ENCODE data around the gene USP48. TPM values are rescaled to one million over a fixed set of nuclear protein-coding genes. Genes with fewer than 3 reads are reported as not detected.
"Not testable (repeated sequence)": the region's sequence is repeated elsewhere in the genome, so short reads cannot be mapped to it uniquely, and the experiment has no call there.

The USP48 gene
- total RNA-seq, 1 experiment from 2014 or later, result 19.8 TPM

- no peak for DNase-seq (ENCODE audit: extremely low read depth, low read depth)
These were observed 77.5 kb downstream of the USP48 start for GRCh38 chr1:21705303-21705980.

- no peak for DNase-seq (ENCODE audit: extremely low read depth, low read depth)
These were observed 78.8 kb downstream of the USP48 start for GRCh38 chr1:21704145-21704544.

GRCh38 chr1:21703318-21703963 is 79.5 kb downstream of the USP48 start:
- DNase-seq (ENCODE audit: extremely low read depth, low read depth), result peak; percentile 41

GRCh38 chr1:21702780-21703179 is 80.2 kb downstream of the USP48 start:
- no peak for DNase-seq (ENCODE audit: extremely low read depth, low read depth)

GRCh38 chr1:21701401-21701800 is 81.5 kb downstream of the USP48 start:
- no peak for DNase-seq (ENCODE audit: extremely low read depth, low read depth)

- no peak for DNase-seq (ENCODE audit: extremely low read depth, low read depth)
These were observed 82.9 kb downstream of the USP48 start for GRCh38 chr1:21700094-21700493.

GRCh38 chr1:21696931-21697330 is 86.0 kb downstream of the USP48 start:
- DNase-seq (ENCODE audit: extremely low read depth, low read depth), result no peak

- no peak for DNase-seq (ENCODE audit: extremely low read depth, low read depth)
These were observed 89.2 kb downstream of the USP48 start for GRCh38 chr1:21693732-21694131.

GRCh38 chr1:21691739-21692138 is 91.2 kb downstream of the USP48 start:
- DNase-seq (ENCODE audit: extremely low read depth, low read depth), result no peak

- no peak for DNase-seq (ENCODE audit: extremely low read depth, low read depth)
These were observed 93.1 kb downstream of the USP48 start for GRCh38 chr1:21689661-21690372.

GRCh38 chr1:21687081-21687529 is 95.8 kb downstream of the USP48 start:
- DNase-seq (ENCODE audit: extremely low read depth, low read depth), result no peak

GRCh38 chr1:21685946-21686678 is 96.8 kb downstream of the USP48 start:
- DNase-seq (ENCODE audit: extremely low read depth, low read depth), result no peak

GRCh38 chr1:21681426-21681825 is 101.5 kb downstream of the USP48 start:
- no peak for DNase-seq (ENCODE audit: extremely low read depth, low read depth)

GRCh38 chr1:21680918-21681317 is 102.0 kb downstream of the USP48 start:
- DNase-seq (ENCODE audit: extremely low read depth, low read depth), result no peak

GRCh38 chr1:21680381-21680780 is 102.6 kb downstream of the USP48 start:
- no peak for DNase-seq (ENCODE audit: extremely low read depth, low read depth)

- no peak for DNase-seq (ENCODE audit: extremely low read depth, low read depth)
These were observed 105.8 kb downstream of the USP48 start for GRCh38 chr1:21677168-21677567.

GRCh38 chr1:21674957-21675356 is 108.0 kb downstream of the USP48 start:
- DNase-seq (ENCODE audit: extremely low read depth, low read depth), result no peak

GRCh38 chr1:21673853-21674252 is 109.1 kb downstream of the USP48 start:
- DNase-seq (ENCODE audit: extremely low read depth, low read depth), result not testable (repeated sequence)

GRCh38 chr1:21673277-21673780 is 109.6 kb downstream of the USP48 start:
- DNase-seq (ENCODE audit: extremely low read depth, low read depth), result no peak

- no peak for DNase-seq (ENCODE audit: extremely low read depth, low read depth)
These were observed 110.3 kb downstream of the USP48 start for GRCh38 chr1:21672478-21673276.

Measured in NCI-H460 (cell line).